Inflammatory macrophage (primary cell): ENCODE results near the gene MTFP1.
"Not testable (repeated sequence)": the region's sequence is repeated elsewhere in the genome, so short reads cannot be mapped to it uniquely, and the experiment has no call there.

Source experiments
- DNase-seq, 2 donors: peaks; one replicate each; pipeline ENCODE4 v3.0.0-alpha.2; 2020 to 2022

Gene MTFP1

DNA sequence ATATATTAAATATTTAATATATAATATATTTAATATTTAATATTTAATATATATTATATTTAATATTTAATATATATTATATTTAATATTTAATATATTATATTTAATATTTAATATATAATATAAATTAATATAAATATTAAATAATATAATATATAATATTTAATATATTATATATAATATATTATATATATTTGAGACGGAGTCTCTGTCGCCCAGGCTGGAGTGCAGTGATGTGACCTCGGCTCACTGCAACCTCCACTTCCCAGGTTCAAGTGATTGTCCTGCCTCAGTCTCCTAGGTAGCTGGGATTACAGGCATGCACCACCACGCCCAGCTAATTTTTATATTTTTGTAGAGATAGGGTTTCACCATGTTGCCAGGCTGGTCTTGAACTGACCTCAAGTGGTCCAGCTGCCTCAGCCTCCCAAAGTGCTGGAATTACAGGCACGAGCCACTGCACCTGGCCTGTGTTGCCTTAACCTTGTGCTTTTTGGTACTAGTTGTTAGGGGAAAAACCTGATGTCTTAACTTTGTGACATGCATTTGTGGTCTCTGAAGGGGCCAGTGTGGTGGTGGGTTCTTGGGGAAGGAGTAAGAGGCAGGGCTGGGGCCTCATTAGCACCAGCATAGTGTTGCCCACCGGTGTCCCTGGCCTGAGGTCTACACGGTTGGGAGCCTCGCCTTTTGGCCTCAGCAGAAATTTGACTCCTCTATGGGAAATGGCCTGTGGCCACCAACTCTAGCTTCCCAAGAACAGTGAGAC is 29.7 kb downstream of the MTFP1 start:
- no peak for DNase-seq

DNA sequence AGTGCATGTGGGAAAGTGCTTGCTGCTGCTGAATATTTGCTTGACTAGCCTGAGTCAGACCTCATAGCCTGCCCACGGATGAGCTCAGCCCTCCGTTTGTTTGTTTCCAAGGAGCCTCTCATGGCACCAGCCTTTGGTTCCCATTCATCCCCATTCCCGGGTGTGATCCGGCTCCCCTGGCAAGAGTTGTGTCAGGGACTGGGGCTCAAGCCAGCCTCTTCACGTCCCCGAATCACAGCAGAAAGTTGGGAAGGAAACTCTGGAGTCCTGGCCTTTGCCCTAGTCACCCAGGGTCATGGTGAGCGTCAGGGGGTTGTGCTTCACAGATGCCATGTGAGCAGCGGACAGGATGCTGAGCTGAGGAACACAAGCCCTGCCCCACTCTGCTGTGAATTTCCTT is 32.4 kb downstream of the MTFP1 start:
- DNase-seq: peak in 1 of 2 donors; percentile 60

DNA sequence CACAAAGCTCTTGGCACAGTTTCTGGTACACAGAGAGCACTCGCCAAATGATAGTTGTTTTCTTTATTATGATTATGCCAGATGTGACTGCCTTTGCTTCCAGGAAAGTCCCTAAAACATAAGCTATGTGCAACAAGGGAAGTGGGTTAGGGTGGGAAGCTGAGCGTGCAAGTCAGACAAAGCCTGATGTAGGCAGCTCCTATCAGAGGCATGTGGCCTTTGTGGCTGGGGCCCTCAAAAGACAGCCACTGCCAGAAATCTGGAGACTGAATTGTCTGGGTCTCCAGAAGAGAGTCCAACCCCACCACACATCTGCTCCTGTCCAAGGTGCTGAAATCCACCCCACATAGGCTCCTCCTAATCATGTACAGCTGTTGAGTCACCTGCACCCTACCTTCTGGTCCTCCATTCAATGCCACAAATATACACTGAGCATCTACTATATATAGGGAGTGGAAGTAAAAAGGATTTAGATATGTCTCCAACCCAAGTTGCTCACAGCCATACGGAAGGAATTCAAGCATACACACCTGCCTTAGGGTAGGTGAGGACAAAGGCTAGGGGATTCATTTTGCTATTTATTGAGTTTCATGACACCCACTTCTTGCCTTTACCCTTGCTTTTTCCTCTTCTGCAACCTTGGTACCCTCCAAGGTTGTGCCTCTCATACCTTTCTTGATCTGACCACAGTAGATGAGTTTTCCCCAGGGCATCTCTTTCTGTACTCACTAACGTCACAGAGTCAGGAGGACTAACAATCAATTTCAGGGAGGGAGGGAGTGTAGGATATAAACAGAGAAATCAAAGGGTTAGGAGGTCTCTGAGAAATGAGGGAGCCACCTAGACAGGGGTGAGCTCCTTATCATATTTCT is 33.8 kb downstream of the MTFP1 start:
- peak; percentile 34 to 81 for DNase-seq

DNA sequence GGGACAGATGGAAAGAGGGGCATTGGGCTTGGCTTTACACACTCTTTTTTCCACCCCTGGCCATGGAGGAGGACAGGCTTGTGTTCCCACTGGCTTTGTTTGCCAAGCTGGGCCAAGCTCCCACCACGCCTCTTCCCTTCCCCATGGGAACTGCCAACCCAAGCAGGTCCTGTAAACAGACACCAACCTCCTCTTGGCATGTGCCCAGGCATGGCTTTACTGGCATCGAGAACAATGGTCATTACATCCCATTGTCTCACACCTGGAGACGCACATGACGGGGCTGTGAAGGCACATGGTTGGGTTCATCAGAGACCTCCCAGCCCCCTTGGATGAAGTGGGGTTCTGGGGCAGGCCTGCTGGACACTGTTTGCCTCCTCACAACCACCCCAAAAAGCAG is 34.6 kb downstream of the MTFP1 start:
- DNase-seq: no peak

DNA sequence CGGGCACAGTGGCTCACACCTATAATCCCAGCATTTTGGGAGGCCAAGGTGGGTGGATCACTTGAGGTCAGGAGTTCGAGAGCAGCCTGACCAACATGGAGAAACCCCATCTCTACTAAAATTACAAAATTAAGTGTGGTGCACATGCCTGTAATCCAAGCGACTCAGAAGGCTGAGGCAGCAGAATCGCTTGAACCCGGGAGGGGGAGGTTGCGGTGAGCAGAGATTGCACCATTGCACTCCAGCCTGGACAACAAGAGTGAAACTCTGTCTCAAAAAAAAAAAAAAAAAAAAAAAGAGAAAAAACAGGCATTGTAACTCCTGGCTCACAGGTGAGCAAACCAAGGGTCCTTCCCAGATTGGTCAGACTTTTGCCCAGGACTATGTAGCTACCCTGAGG is 35.0 kb downstream of the MTFP1 start:
- DNase-seq: not testable (repeated sequence)

DNA sequence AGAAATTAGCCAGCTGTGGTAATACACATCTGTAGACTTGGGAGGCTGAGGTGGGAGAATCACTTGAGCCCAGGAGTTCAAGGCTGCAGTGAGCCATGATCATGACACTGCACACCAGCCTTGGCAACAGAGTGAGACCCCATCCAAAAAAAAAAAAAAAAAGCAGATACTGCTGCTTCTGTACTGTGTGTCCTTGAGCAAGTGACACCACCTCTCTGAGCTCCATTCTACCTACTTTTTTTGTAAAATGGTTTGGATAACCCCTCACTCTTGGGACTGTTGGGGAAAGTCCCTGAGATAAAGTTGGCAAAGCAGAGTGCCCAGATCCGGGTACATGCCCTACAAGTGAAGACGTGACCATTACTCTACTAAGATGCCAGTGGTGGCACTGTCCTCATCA is 43.6 kb downstream of the MTFP1 start:
- no peak for DNase-seq

DNA sequence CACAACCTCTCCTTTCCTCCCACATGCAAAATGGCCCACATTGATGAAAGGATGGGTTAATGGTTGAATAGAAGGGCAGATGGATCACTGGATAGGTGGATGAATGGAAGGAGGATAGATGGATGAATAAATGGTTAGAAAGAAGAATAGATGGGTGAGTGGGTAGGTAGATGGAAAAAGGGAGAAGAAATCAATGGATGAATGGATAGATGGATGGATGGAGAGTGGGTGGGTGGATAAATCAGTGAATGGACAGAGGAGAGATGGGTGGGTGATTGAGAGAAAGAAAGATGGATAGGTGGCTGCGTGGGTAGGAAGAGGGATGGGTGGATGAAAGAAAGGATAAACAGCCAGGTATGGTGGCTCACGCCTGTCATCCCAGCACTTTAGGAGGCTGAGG is 45.1 kb downstream of the MTFP1 start:
- no peak for DNase-seq

DNA sequence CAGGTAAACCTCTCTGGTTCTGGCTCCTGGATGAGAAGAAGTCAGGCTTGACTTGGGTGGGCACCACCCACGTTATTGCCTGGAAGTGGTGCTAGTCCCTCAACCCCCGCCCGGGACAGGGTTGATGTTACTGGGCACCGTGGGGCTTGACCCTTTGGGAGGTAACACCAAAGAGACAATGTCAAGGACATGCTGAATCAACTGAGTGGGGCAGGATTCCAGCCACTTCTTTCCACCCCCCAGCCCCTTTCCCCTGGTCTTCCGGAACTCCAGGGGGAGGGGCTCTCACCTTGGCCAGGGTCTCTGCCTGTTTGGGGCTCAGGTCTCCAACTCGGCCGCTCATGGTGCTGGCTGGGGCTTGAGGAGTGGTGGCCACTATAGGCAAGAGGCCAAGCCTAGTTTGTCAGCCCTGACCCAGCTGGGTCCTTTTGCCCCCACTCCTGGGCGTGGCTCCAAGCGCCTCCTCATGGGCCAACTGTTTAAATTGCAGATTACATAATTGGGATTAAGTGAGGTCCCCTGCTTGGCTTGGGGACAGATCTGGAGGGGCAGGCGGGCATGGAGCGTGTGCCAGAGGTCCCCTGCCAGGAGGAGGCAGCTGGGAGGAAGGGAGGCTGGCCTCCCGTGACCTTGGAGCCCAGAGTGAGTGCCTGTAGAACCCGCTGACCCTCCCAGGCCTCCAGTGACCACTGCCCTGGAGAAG is 46.2 kb downstream of the MTFP1 start, which contains the start of gene SEC14L3:
TSS of gene SEC14L3 (minus strand) at position 402 of the 703 bp plus-strand sequence. CDS start at position 343, 59 bp downstream.
- DNase-seq: no peak

DNA sequence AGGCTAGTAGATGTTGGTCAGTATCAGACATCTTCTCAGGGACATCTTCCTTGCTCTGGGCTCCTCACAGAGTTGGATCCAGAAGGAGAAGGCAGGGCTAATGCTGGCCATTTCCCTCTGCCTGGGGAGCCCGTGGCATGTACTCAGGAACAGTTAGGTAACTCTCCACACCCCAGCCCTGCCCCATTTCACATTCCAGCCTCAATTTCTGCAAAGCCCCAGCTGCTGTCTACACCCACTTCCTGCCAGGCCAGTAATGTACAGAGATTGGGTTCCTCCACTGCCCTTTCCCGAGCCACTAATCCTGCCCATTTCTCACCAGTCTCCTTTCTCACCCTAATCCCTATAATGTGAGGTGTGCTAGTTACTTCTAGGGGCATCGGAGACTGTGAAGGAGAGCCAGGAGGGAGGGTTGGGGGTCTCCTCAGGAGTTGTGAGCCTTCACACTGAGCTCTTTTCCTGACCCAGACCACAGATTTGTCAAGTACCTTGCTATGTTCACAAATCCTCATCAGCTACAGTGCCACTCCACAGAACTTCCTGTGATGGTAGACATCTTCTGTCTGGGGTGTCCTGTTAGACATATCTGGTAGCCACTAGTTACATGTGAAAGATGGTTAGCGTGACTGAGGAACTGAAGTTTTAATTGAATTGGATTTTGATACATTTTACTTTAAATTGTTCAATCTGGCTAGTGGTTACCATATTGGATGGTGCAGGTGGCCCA is 47.6 kb downstream of the MTFP1 start:
- DNase-seq: no peak

DNA sequence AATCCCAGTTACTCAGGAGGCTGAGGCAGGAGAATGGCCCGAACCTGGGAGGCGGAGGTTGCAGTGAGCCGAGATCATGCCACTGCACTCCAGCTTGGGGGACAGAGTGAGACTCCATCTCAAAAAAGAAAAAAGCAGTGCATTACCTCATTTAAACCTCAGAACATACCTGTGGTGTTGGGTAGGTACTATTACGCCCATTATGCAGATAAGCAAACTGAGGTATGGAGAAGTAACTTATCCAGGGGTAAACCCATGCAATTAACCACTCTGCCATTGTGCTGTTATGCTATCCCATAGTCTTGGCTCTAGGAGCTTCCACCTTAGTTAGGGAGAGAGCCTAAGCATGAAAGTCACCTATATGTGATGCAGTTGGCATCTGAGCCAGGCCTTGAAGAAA is 48.6 kb downstream of the MTFP1 start:
- no peak for DNase-seq

DNA sequence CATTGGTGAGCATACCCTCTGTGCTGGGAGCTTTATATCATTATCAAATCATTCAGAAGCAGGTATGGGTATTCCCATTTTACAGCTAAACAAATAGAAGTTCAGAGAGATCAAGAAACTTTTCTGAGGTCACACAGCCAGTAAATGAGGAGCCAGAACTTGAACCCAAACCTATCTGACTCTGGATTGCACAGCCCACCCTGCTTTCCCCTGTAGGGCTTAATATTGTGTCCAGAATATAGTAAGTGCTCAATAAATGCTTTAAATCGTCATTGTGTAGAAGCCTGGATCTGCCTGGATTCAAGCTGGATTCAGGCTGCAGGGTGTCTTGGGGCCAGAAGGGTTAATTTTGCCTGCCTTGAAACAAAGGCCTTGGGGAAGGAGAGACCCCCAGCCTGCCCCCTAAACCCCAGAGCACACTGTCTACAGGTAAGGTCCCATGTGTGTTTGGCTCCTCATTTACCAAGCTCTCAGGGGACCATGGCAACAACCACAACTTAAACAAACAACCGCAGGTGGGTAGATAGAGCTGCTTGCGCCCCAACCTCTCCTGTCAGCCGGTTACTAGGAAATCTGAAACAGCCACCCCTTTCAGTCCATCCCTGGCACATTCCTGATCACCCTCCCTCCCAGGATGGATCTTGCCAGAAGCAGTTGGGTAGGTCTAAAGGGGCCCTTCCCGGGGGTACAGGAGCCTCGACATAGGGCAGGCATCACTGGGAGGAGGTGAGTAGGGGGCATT is 49.3 kb downstream of the MTFP1 start:
- DNase-seq: no peak
